Measurements from ENCODE around the gene SUCLG2.

- TF ChIP-seq EZH2 (IDR thresholded peaks at IDR 0.05) (no peak), CTCF (IDR thresholded peaks at IDR 0.05) (no peak)
Measured at GRCh38 chr3:67405193-67405592, 249.2 kb downstream of the SUCLG2 start.
